Fibroblast of skin of abdomen (primary cell): Measurements from ENCODE around the gene TPSG1.
A peak's percentile ranks its signal among the peaks of the same experiment; 100 is the strongest.
"Not testable (repeated sequence)": the region's sequence is repeated elsewhere in the genome, so short reads cannot be mapped to it uniquely, and the experiment has no call there.

ENCODE experiments used
- DNase-seq: peaks from one replicate; pipeline ENCODE4 v3.0.0-alpha.2; 2013

The TPSG1 gene

DNA sequence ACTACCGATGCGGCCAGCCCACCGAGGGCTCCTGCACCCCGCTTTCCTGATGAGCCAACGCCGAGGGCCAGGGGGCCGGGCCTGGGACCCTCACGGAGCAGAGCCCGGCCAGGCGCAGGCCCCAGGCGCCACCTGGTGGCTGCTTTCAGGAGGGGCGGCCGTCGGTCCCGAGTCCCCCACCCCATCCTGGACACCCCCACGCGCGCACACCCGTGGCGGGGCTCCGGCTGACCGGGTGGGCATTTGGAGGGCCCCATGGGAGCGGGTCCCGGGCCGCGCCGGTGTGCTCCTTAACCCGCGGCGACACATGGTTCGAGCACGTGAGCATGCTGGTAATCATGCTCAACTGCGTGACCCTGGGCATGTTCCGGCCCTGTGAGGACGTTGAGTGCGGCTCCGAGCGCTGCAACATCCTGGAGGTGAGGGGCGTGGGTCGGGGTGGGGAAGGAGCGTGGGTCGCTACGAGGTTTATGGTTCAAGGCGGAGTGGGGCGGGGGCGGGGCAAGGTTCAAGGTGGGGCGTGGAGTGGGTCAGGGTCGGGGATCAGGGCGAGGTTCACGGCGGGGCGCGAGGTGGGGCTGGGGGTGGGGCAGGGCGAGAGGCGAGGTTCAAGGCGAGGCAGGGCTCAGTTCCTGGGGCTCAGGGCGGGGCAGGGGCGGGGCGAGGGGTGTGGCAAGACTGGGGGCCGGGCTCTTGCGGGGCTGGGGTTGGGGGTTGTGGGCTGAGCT is 30.2 kb downstream of the TPSG1 start:
- no peak for DNase-seq

DNA sequence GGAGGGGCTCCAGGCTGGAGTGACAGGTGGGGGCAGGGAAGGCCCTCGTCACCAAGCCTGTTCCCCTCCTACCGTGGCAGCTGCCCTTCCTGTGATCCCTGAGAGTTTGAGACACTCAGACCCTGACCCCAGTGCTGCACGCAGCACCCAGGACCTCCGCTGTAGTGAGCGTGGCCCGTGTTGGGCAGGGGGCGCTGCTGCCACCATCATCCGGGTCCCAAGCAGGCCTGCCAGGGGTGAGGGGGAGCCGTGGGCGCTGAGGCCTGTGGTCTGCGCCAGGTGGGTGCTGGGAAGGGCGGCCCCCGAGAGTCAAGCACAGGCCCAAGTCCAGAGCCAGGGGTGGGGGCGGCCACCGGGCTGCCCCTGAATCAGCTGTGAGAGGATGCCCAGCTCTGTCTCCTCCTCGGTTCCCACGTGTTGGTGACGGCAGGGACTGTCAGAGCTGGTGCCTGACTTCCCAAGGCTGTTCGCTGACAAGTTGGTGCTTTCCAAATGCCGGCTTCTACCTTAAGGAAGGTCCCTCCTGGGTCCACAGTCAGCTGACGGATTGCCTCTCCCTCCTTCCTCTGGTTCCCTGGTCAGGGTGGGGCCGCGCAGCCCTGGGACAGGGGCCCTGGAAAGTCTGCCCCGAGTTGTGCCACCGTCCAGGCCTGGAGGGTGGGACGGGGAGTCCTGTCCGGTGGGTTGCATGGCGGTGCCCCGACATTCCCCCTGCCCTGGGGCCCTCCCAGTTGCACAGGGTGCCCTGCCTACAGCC is 31.1 kb downstream of the TPSG1 start:
- DNase-seq: no peak

DNA sequence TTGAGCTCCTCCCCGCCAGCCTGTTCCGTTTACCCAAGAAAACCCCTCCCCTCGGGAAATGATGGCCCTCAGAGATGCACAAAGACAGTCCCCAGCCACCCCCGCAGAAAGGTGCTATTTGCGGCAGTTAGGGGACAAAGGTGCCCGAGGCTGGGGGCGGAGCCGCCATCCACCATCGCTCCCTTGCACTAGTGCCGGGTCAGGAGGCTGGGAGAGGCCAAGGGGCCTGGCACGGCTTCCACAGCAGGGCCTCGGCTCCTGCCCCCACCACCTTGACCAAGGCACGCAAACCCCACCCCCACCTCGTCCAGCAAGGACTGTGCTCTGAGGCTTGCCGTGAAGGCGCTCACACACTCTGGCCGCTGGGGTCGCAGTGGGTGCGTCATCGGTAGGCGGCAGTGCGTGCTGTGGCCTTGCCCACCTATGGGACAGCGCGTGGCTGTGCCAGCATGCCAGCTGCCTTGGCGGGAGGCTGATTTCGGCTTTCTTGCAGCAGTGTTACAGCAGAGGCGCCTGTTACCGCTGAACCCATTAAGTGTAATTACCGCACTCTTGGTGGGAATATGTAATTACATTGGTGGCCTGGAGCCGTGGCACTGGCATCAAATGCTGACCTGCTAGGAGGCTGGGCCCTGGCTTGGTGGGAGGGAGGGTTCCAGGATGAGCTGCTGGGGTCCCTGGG is 31.8 kb downstream of the TPSG1 start:
- no peak for DNase-seq

DNA sequence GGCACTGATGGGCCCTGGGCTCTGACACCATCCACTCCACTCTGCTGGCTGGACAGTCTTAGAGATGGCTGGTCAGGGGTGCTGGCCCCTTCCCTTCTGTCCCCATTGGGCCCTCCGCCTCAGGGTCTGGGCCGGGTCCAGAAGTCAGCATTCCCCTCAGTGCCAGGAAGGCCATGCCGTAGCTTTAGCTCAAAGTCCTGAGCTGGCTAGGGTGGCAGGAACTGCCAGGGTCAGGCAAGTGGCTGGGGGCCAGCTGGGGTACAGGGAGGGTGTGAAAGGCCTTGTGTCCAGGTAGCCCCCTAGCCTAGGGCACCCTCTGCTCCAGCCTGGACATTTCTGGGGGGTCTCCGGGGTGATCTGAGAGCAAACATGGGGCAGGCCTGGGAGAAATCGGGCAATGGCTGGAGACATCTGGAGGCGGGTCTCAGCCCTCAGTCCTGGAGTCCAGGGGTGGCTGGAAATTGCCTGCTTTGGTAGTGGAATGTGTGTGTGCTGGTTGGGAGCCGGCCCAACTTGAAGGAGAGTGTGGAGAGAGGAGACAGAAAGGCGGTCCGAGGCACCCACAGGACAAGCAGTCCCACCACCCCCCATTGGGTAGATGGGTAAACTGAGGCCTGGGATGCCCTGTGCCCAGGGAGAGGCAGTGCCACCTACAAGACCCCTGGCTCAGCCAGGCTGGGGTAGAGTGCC is 32.5 kb downstream of the TPSG1 start:
- DNase-seq: no peak

DNA sequence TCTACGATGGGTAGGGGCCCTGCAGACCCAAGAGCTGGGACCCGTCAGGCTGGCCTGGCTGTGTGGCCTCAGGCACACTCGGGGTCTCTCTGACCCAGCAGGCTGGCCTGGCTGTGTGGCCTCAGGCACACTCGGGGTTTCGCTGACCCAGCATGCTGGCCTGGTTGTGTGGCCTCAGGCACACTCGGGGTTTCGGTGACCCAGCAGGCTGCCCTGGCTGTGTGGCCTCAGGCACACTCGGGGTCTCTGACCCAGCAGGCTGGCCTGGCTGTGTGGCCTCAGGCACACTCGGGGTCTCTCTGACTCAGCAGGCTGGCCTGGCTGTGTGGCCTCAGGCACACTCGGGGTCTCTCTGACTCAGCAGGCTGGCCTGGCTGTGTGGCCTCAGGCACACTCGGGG is 34.3 kb downstream of the TPSG1 start:
- not testable (repeated sequence) for DNase-seq

DNA sequence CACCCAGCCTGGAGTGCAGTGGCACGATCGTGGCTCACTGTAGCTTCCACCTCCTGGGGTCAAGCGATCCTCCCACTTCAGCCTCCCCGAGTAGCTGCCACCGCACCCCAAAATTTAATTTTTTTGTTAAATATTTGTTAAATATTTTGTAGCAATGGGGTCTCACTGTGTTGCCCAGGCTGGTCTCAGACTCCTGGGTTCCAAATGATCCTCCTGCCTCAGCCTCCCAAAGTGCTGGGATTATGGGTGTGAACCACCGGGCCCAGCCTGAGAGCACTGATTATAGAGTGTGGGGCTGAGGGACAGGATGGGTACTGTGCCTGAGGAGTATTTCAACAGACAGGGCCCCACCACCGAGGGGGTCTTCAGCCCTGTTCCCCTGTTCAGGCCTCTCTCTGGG is 35.6 kb downstream of the TPSG1 start:
- no peak for DNase-seq

DNA sequence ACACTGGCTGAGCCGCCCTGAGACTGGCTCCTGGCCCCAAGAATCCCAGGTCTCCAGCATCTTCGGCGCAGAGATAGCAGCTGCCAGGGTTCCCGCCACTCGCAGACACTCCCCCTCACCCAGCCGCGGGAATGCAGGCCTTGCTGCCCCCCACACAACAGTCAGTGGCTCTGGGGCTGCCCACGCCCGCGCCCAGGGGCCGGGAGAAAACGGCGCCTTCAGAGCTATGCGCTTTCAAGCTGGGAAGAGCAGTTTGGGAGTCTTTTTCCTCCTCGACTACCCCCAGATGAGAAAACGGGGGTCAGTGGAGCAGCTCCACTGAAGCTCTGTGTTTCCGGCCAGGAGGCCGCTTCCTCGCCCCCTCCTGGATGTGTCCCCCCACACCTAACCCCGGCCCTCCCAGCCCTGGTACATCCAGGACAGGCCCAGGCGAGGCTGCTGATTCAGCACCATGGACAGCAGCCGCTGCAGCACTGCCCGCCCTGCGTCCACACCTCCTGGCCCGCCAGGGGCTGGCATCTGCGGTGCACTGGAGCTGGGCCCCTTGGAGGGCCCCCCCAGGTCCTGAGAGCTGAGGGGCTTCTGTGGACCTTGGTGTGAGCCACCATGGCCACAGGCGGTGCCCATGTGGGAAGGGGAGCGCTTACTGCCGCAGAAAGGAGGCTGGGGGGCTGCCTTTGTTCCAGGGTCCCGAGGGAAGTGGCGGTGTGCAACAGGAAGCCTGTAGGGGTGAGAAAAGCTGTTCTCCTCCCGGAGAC is 36.5 kb downstream of the TPSG1 start:
- peak; percentile 10 for DNase-seq

DNA sequence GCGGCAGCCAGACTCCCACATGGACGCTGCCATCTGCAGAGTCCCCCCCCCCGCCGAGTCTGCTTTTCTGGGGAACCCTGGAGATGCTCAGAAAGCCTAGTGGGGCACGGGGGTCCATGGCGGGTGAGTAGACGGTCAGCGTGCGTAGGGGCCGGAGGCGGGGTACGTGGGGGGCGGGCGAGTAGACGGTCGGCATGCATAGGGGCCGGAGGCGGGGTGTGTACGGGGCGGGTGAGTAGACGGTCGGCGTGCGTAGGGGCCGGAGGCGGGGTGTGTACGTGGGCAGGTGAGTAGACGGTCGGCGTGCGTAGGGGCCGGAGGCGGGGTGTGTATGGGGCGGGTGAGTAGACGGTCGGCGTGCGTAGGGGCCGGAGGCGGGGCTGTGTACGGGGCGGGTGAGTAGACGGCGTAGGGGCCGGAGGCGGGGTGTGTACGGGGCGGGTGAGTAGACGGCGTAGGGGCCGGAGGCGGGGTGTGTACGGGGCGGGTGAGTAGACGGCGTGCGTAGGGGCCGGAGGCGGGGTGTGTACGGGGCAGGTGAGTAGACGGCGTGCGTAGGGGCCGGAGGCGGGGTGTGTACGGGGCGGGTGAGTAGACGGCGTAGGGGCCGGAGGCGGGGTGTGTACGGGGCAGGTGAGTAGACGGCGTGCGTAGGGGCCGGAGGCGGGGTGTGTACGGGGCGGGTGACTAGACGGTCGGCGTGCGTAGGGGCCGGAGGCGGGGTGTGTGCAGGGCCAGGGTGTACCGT is 39.4 kb downstream of the TPSG1 start:
- DNase-seq: not testable (repeated sequence)

DNA sequence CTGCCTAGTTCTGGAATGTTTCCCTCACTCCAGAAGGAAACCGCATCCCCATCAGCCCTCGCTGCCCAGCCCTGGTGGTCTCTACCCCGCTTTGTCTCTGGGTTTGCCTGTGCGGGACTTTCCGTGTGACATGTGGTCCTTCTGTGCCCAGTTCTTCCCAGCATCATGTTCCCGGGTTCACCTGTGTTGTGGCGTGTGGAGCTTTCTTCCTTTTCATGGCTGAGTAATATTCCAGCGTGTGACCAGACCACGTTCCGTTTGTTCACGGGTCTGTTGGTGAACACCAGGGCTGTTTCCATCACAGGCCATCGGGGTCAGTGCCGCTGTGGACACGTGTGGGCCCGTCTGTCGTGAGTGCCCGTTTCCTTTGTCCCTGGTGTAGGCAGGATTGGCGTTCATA is 40.1 kb downstream of the TPSG1 start:
- no peak for DNase-seq

DNA sequence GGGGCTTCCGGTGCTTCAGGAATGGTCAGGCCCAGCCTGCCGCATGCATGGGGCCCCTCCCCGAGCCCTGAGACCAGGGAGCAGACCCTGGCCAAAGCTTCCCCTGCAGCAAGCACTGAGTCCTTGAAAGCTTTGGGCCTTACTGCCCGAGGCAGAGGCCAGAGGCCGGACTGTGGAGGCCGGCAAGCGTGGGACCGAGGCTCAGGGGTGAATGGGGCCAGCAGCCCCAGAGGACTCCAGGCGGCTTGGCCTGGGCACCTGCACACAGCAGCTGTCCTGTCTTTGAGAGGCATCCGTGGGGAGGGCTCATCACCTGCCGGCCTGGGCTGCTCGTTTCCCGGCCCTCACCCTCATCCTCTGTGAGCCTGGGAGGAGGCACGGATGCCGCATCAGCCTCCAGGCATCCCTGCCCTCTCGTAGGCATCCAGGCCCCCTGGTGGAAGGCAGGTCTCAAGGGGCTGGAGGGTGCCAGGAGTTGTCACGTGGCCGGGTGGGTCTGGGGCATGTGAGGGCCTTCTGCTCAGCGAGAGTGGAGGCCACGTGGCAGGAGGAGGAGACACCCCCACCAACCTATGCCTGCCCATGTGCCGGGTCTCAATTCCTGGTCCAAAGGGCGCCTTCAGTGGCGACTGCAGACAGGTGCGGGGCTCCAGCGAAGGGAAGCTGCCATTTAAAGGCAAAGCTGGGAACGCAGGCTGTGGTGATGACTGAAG is 40.8 kb downstream of the TPSG1 start:
- no peak for DNase-seq

DNA sequence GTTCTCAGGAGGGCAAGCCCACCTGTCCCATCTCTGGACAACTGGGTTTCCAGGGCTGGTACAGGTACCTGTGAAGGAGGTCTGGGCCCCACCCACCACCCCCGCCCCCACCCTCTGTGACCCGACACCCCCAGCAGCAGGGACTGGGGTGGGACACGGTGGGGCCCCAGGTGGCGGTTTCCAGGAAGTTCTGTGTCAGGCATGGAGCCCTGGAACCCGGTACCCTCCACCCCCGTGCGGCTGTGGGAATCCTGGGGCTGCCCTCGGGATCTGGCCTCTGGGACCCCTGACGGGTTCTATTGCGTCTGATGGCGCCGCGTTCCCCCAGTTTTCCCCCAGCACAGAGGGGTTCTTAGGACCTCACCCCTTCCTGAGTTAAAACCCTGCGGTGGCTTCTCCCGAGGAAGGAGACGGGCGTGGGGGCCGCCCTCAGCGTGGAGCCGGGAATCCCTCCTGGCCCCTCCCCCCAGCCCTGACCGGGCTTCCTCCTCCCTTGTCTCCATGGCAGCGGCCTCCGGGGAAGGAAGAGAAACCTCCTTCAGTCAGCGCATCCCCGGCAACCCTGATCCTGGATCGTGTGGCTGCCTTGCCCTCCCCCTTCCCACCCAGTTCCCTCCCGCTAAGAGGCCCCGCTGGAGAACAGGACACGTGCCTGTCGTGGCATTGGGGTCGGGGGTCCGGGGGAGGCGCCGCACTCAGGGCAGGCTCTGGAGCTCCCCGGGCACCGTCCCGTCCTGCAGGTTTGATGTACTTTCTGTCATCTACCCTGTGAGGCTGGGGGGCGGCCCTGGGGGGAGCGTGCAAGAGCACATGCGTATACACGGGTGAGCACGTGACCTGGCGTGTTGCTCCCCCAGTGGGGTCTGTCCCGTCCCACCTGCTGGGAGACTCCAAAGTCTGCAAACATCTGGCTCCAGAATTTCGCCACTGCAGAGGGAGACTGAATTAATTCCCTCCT is 41.8 kb downstream of the TPSG1 start:
- DNase-seq: peak; percentile 52

DNA sequence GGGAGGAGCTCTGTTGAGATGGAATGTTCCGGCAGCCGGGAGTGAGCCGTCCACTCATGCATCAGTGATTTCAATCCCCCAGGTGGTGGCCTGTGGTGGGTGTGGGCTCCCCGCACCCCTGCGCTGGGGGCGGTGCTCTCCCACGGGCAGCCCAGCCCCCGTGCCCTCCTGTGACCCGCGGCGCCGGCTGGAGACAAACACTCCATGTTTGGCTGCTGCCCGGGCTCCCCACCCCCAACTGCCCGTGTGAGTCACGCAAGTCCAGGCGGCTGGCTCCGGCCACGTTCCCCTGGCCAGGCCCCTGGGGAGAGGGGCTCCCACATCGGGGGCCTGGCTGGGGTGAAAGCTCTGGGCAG is 42.8 kb downstream of the TPSG1 start:
- peak; percentile 72 for DNase-seq

DNA sequence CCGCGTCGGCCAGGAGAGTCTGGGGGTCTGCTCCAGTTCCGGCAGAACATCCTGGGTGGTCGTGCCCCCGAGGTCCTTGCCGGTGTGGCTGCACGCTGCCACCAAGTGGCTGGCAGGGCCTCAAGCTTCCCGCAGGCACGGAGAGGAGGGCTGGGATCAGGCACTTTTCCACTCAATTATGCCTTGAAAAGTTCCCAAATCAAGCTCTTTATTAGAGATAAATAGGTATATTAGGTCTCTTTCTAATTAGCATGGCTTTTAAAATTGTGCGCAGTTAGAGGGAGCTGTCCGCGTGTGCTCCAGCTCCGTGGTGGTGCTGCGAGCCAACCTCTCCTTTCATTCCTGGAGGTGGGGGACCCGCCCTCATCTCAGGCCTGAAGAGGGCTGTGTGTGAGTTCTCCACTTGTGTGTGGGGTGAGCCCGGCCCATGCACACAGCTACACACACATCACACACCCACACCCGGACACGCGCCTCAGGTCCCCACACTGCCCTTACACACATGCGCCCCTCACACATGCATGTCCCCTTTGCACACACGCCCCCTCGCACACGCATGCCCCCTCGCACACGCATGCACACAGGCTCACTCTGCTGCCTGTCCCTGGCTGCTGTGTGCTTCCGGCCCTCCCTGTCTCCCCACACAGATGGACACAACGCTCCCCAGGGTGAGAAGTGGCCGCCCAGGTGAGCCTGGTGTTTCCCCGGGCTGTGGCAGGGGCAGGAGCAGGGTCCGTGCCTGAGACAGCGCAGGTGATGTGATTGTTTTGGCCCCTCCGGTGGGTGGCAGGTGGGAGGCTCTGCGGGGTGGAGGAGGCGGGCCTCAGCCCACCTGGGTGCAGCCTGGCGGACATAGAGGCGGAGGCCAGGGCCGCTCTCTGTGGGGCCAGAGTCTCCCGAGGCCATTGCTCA is 43.4 kb downstream of the TPSG1 start:
- DNase-seq: no peak

DNA sequence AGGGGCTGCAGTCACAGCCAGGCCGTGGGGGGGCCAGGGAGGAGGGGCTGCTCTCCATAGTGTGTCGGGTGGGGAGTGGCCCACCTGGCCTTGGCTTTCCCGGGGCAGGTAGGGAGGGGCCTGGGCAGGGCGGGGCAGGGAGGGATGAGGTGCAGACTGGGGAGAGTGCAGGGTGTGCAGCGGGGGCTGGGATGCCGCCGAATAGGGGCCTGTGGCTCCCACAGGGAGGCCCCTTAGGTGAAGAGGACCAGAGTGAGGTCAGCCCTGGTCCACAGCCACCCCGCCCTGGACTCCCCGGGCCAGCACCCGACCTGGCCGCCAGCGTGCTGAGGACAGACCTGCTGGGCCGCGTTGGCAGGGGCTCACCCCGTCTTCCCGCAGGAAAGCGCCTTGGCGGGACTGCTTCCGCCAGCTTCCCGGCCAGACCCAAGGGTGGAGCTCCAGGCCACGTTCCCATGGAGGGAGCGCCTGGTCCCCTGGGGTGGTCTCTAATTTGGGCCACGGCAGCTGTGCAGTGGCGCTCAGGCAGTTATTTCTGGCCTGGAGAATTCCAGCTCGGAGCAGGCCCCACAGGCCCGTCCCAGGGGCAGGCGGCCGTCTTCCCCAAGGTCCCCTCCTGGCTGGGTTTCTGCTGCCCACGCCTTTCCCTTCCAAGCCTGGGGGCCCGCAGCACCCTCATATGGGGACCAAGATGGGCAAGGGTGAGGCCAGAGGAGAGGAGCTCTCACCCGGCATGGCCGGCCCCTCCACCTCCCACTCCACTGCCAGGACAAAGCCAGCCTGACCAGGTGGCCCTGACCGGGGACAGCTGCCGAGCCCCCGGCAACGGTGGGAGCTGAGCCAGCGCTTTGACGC is 44.3 kb downstream of the TPSG1 start:
- DNase-seq: no peak

DNA sequence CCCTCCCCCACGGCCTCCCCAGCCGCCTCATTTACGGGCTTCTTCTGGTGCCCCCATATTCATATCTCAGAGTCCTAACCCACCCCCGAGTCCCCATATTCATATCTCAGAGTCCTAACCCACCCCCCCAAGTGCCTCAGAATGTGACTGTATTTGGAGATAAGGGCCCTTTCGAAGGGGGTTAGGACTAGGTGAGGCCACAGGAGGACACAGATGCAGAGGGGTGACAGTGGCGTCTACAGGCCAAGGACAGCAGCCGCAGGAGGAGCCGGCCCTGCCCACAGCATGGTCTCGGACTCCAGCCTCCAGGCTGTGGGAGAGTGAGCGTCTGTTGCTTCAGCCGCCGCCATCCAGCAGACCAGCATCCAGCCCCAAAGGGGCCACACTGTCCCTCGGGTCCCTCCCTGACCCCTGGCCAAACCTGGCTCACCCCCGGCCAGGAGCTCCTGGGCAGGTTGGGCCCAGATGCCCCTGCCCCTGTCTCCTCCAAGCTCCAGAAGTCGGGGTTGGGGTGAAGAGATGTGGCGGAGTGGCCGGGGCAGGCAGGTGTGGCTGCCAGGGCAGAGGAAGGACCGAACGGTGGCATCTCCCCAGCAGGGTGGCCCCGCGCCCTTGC is 46.7 kb downstream of the TPSG1 start:
- DNase-seq: no peak

DNA sequence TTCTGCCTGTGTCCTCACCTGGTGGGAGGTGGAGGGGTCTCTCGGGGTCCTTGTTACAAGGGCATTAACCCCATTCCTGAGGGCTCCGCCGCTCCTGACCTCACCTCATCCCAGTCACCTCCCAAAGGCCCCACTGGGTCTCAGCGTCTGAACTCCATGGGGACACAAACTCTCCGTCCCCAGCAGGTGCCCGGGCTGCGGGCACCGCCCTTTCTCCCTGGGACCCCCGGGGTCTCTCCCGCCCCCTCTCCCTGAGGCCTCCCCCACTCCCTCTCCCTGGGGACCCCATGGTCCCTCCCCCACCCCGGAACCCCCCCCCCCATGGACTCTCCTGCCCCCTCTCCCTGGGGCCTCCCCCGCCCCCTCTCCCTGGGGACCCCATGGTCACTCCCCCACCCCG is 47.3 kb downstream of the TPSG1 start:
- no peak for DNase-seq

DNA sequence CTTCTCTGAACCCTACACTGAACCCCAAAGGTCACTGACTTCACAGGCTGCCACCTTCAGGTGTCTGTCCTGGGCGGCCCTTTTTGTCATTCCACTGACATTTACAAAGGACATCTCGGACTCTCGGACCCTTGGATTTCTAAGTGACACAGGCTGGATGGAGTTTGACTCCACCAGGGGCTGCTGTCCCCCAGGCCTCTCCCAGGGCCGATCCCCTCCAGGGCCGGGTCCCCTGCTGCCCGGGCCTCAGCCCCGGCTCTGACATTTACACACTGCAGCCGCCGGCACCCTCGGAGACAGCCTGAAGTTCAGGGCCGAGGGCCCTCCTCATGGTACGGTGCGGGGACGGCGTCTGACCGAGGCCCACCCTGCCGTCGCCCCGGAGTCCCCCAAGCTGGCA is 48.0 kb downstream of the TPSG1 start:
- DNase-seq: no peak
